ENCODE measurements around the gene CXCL5. TPM values are rescaled to one million over a fixed set of nuclear protein-coding genes. Genes with fewer than 3 reads are reported as not detected.
"Not testable (repeated sequence)": the region's sequence is repeated elsewhere in the genome, so short reads cannot be mapped to it uniquely, and the experiment has no call there.

The CXCL5 gene
- total and polyA plus RNA-seq, 2 donors from 2014 or later, result 0.63 TPM; not detected in 1

- Histone ChIP-seq H3K9ac (ENCODE audit: low read length in 3 of 3) (no peak overlapping the region), H3K27ac (ENCODE audit: low read depth in 2 of 2, low read length in 2 of 2) (no peak overlapping the region), H3K4me3 (ENCODE audit: low read length in 3 of 3) (no peak overlapping the region), H3K4me1 (ENCODE audit: control insufficient read depth in 2 of 3, insufficient read depth in 2 of 3, low read depth in 1 of 3, low read length in 3 of 3) (no peaks in the 10 kb centered on the region), H3K36me3 (ENCODE audit: control insufficient read depth in 2 of 3, insufficient read depth in 3 of 3, low read length in 3 of 3) (no peaks in the 10 kb centered on the region), H3K27me3 (ENCODE audit: control insufficient read depth, insufficient read depth, low read length) (no peaks in the 10 kb centered on the region), H3K9me3 (ENCODE audit: control insufficient read depth in 2 of 3, insufficient read depth in 1 of 3, low read length in 3 of 3) (peaks cover 0 to 3% (median 0%) of the 10 kb centered on the region in 3 donors)
- intact Hi-C loops (cut with DNase I), result no loop called here
- DNase-seq (no peak), FAIRE-seq (no peak)
- TF ChIP-seq CTCF (IDR thresholded peaks at IDR 0.05; ENCODE audit: borderline replicate concordance, extremely low read depth, insufficient read depth), result peak; percentile 21
These were observed 33.4 kb downstream of the CXCL5 start for GRCh38 chr4:73964862-73965611.

- H3K36me3 ChIP-seq (ENCODE audit: control insufficient read depth in 2 of 3, insufficient read depth in 3 of 3, low read length in 3 of 3), result no peaks in the 10 kb centered on the region
- no peak overlapping the region for H3K9ac ChIP-seq (ENCODE audit: low read length in 3 of 3)
- FAIRE-seq, result no peak
- H3K9me3 ChIP-seq (ENCODE audit: control insufficient read depth in 2 of 3, insufficient read depth in 1 of 3, low read length in 3 of 3), result peaks cover 0 to 6% (median 2%) of the 10 kb centered on the region in 3 donors
- no peak for TF ChIP-seq CTCF (IDR thresholded peaks at IDR 0.05; ENCODE audit: borderline replicate concordance, extremely low read depth, insufficient read depth)
- H3K27ac ChIP-seq (ENCODE audit: low read depth in 2 of 2, low read length in 2 of 2), result no peak overlapping the region
- no peaks in the 10 kb centered on the region for H3K4me1 ChIP-seq (ENCODE audit: control insufficient read depth in 2 of 3, insufficient read depth in 2 of 3, low read depth in 1 of 3, low read length in 3 of 3)
- no peak for DNase-seq
- intact Hi-C loops (cut with DNase I), result no loop called here
- no peaks in the 10 kb centered on the region for H3K27me3 ChIP-seq (ENCODE audit: control insufficient read depth, insufficient read depth, low read length)
- H3K4me3 ChIP-seq (ENCODE audit: low read length in 3 of 3), result no peak overlapping the region
These were observed 35.8 kb downstream of the CXCL5 start for GRCh38 chr4:73962724-73963123.

GRCh38 chr4:73959041-73959440 is 39.4 kb downstream of the CXCL5 start:
- FAIRE-seq; H3K9me3 ChIP-seq (ENCODE audit: control insufficient read depth in 2 of 3, insufficient read depth in 1 of 3, low read length in 3 of 3); H3K36me3 ChIP-seq (ENCODE audit: control insufficient read depth in 2 of 3, insufficient read depth in 3 of 3, low read length in 3 of 3); H3K4me1 ChIP-seq (ENCODE audit: control insufficient read depth in 2 of 3, insufficient read depth in 2 of 3, low read depth in 1 of 3, low read length in 3 of 3); intact Hi-C loops (cut with DNase I); H3K27me3 ChIP-seq (ENCODE audit: control insufficient read depth, insufficient read depth, low read length); H3K9ac ChIP-seq (ENCODE audit: low read length in 3 of 3); H3K27ac ChIP-seq (ENCODE audit: low read depth in 2 of 2, low read length in 2 of 2); H3K4me3 ChIP-seq (ENCODE audit: low read length in 3 of 3); DNase-seq: not testable (repeated sequence)

GRCh38 chr4:73952352-73952751 is 46.1 kb downstream of the CXCL5 start:
- Histone ChIP-seq H3K4me1 (ENCODE audit: control insufficient read depth in 2 of 3, insufficient read depth in 2 of 3, low read depth in 1 of 3, low read length in 3 of 3) (peaks cover 0 to 2% (median 0%) of the 10 kb centered on the region in 3 donors), H3K27me3 (ENCODE audit: control insufficient read depth, insufficient read depth, low read length) (no peaks in the 10 kb centered on the region), H3K36me3 (ENCODE audit: control insufficient read depth in 2 of 3, insufficient read depth in 3 of 3, low read length in 3 of 3) (no peaks in the 10 kb centered on the region), H3K4me3 (ENCODE audit: low read length in 3 of 3) (no peak overlapping the region), H3K9ac (ENCODE audit: low read length in 3 of 3) (no peak overlapping the region), H3K9me3 (ENCODE audit: control insufficient read depth in 2 of 3, insufficient read depth in 1 of 3, low read length in 3 of 3) (no peaks in the 10 kb centered on the region), H3K27ac (ENCODE audit: low read depth in 2 of 2, low read length in 2 of 2) (no peak overlapping the region)
- DNase-seq (no peak), FAIRE-seq (no peak)
- no peak for TF ChIP-seq CTCF (IDR thresholded peaks at IDR 0.05; ENCODE audit: borderline replicate concordance, extremely low read depth, insufficient read depth)
- intact Hi-C loops (cut with DNase I), result no loop called here

GRCh38 chr4:73950376-73950920 is 48.0 kb downstream of the CXCL5 start:
- H3K27me3 ChIP-seq (ENCODE audit: control insufficient read depth, insufficient read depth, low read length); H3K4me1 ChIP-seq (ENCODE audit: control insufficient read depth in 2 of 3, insufficient read depth in 2 of 3, low read depth in 1 of 3, low read length in 3 of 3); H3K36me3 ChIP-seq (ENCODE audit: control insufficient read depth in 2 of 3, insufficient read depth in 3 of 3, low read length in 3 of 3); H3K9ac ChIP-seq (ENCODE audit: low read length in 3 of 3); FAIRE-seq; DNase-seq; intact Hi-C loops (cut with DNase I); H3K27ac ChIP-seq (ENCODE audit: low read depth in 2 of 2, low read length in 2 of 2); H3K4me3 ChIP-seq (ENCODE audit: low read length in 3 of 3); H3K9me3 ChIP-seq (ENCODE audit: control insufficient read depth in 2 of 3, insufficient read depth in 1 of 3, low read length in 3 of 3): not testable (repeated sequence)
